ENCODE measurements around the gene PREX1.

GRCh38 chr20:48797275-48797825 is 30.4 kb downstream of the PREX1 start:
- TF ChIP-seq CTCF (conservative IDR thresholded peaks at IDR 0.05; ENCODE audit: low read depth in 2 of 2) (no peak), POLR2AphosphoS5 (IDR thresholded peaks at IDR 0.05; ENCODE audit: low read depth) (no peak), EZH2phosphoT487 (IDR thresholded peaks at IDR 0.05; ENCODE audit: unreplicated experiment) (no peak), CREB1 (CRISPR knock-in tag; IDR thresholded peaks at IDR 0.05; ENCODE audit: low read depth) (no peak), REST (IDR thresholded peaks at IDR 0.05; ENCODE audit: unreplicated experiment) (no peak), EZH2 (IDR thresholded peaks at IDR 0.05; ENCODE audit: low read depth, unreplicated experiment) (no peak), ETS1 (IDR thresholded peaks at IDR 0.05) (no peak), JUNB (IDR thresholded peaks at IDR 0.05; ENCODE audit: unreplicated experiment) (no peak), ZNF331 (CRISPR knock-in tag; IDR thresholded peaks at IDR 0.05; ENCODE audit: low read depth) (no peak), ZNF462 (CRISPR knock-in tag; IDR thresholded peaks at IDR 0.05) (no peak)
